NB4 (cell line): ENCODE measurements around the gene GAS2.

Source experiments
- CTCF ChIP-seq: IDR thresholded peaks from one replicate; pipeline ENCODE4 v1.5.1; 2012; ENCODE audit warnings: low read depth, low read length
- MAX ChIP-seq: IDR thresholded peaks from 2 replicates; pipeline ENCODE4 v1.6.1; 2011; ENCODE audit warnings: low read depth, low read length
- MYC ChIP-seq: IDR thresholded peaks from 2 replicates; pipeline ENCODE4 v1.6.1; 2011; ENCODE audit warnings: low read depth, low read length
- POLR2A ChIP-seq: IDR thresholded peaks from 2 replicates; pipeline ENCODE4 v1.6.1; 2011; ENCODE audit warnings: mild to moderate bottlenecking; ENCODE audit not compliant: insufficient read length; ENCODE audit errors: extremely low read depth

- TF ChIP-seq CTCF (no peak), POLR2A (no peak), MAX (no peak), MYC (no peak)
These were observed 185.1 kb downstream of the GAS2 start for GRCh38 chr11:22851477-22851876.
